Measurements from ENCODE around the gene CIRBP.
A peak's percentile ranks its signal among the peaks of the same experiment; 100 is the strongest.

The CIRBP gene

GRCh38 chr19:1267477-1268225 is 1.5 kb upstream of the CIRBP start:
- DNase-seq (ENCODE audit: low spot score) = no peak

GRCh38 chr19:1268226-1269064 is 687 bp upstream of the CIRBP start:
- DNase-seq (ENCODE audit: low spot score) = no peak

- DNase-seq (ENCODE audit: low spot score) = peak; percentile 92
Measured at GRCh38 chr19:1269478-1270212, 513 bp downstream of the CIRBP start.

- no peak for DNase-seq (ENCODE audit: low spot score)
Measured at GRCh38 chr19:1270213-1270853, 1.2 kb downstream of the CIRBP start.

- DNase-seq (ENCODE audit: low spot score) = no peak
Measured at GRCh38 chr19:1270854-1271527, 1.9 kb downstream of the CIRBP start.

GRCh38 chr19:1271528-1272422 is 2.6 kb downstream of the CIRBP start:
- no peak for DNase-seq (ENCODE audit: low spot score)

GRCh38 chr19:1272423-1273262 is 3.5 kb downstream of the CIRBP start:
- no peak for DNase-seq (ENCODE audit: low spot score)

GRCh38 chr19:1273263-1274041 is 4.3 kb downstream of the CIRBP start:
- no peak for DNase-seq (ENCODE audit: low spot score)

- no peak for DNase-seq (ENCODE audit: low spot score)
Measured at GRCh38 chr19:1274081-1274851, 5.1 kb downstream of the CIRBP start.

GRCh38 chr19:1274852-1275259 is 5.7 kb downstream of the CIRBP start:
- DNase-seq (ENCODE audit: low spot score) = no peak

- peak; percentile 95 for DNase-seq (ENCODE audit: low spot score)
Measured at GRCh38 chr19:1275260-1275975, 6.3 kb downstream of the CIRBP start, which contains the start of gene FAM174C. Gene FAM174C, plus strand, starts transcription at chr19:1275530. Its CDS starts 20 bp downstream, at chr19:1275550.

GRCh38 chr19:1275976-1276627 is 7.0 kb downstream of the CIRBP start:
- no peak for DNase-seq (ENCODE audit: low spot score)

- DNase-seq (ENCODE audit: low spot score) = no peak
Measured at GRCh38 chr19:1276628-1277022, 7.5 kb downstream of the CIRBP start.

GRCh38 chr19:1277061-1277460 is 7.9 kb downstream of the CIRBP start:
- DNase-seq (ENCODE audit: low spot score) = no peak

GRCh38 chr19:1278074-1278473 is 8.9 kb downstream of the CIRBP start:
- DNase-seq (ENCODE audit: low spot score) = no peak
